Hepatocyte (in vitro differentiated cells): ENCODE measurements around the gene ITGA8.

Source experiments
- EZH2 ChIP-seq: fragments of 200-600 bp; sonication (generic); IDR thresholded peaks from 2 replicates; pipeline ENCODE4 v1.6.1; 2016; ENCODE audit warnings: antibody characterized with exemption, mild to moderate bottlenecking, borderline replicate concordance
- TF ChIP-seq, protein P1 (sequence below): fragments of 200-600 bp; sonication (generic); IDR thresholded peaks from 2 replicates; pipeline ENCODE4 v1.5.1; 2016; ENCODE audit warnings: antibody characterized with exemption, mild to moderate bottlenecking; ENCODE audit not compliant: poor library complexity

DNA sequence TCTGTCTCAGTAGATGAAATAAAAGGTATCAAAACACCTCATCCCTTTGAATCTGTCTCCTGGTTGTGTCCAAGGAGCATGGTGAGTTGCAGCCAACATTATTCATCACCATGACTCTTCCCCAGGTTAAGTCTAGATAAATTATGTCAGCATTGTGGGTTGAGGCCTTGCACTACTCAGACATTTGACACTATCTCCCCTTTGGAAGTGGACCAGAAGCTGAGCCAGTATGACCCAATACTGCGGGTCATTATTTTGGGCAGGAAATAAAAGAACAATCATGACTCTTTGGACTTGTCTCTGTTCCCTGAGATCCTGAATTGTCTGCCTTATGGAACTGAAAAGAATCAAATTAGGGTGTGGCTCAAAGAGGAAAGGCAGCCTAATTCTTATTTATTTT lies 180.5 kb downstream of the ITGA8 start:
- TF ChIP-seq, protein P1, sequence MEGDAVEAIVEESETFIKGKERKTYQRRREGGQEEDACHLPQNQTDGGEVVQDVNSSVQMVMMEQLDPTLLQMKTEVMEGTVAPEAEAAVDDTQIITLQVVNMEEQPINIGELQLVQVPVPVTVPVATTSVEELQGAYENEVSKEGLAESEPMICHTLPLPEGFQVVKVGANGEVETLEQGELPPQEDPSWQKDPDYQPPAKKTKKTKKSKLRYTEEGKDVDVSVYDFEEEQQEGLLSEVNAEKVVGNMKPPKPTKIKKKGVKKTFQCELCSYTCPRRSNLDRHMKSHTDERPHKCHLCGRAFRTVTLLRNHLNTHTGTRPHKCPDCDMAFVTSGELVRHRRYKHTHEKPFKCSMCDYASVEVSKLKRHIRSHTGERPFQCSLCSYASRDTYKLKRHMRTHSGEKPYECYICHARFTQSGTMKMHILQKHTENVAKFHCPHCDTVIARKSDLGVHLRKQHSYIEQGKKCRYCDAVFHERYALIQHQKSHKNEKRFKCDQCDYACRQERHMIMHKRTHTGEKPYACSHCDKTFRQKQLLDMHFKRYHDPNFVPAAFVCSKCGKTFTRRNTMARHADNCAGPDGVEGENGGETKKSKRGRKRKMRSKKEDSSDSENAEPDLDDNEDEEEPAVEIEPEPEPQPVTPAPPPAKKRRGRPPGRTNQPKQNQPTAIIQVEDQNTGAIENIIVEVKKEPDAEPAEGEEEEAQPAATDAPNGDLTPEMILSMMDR, result no peak
- no peak for TF ChIP-seq EZH2
